ENCODE measurements around the gene MEOX2.

The MEOX2 gene

DNA sequence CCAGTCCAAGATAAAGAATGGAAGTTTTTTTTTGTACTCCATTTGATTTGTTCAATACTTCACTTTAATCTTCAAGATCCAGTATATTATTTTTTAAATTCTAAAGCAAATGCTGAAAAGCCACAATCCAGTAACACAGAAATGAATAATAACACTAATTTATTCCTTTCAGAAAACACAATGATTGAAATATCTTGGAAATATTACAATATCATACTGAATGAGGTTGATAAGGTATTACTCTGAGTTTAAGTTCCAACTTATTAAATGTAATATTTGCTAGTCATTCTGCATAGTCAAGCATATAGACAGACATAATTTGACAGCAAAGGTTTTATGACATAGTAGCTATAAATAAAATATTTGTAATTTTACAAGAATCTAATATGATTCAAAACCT is 4.4 kb downstream of the MEOX2 start:
- no peak overlapping the region for H3K9ac ChIP-seq (ENCODE audit: low read depth in 1 of 2, low read length in 2 of 2)
- no peak overlapping the region for H3K27ac ChIP-seq (ENCODE audit: low read depth, low read length)
- no peak overlapping the region for H3K4me3 ChIP-seq (ENCODE audit: low read depth in 1 of 2, low read length in 2 of 2)

DNA sequence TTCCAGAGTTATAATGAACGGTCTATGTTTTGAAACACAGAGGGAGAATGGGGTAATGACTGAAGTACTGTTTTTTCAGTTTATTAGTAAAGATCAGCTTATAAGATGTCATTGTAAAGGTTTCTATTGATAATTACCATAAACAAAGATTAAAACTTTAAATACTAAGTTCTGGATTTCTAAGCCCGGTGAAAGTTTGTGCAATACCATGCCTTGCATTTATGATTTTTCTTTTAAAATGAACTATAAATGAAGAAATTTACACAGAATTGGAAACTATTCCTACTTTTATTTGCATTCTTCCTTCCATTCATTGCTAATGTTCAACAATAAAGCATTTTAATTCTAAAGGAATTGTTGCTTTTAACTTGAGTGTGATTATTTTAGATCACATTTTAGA is 4.9 kb downstream of the MEOX2 start:
- H3K27me3 ChIP-seq (ENCODE audit: control insufficient read depth in 1 of 2, insufficient read depth in 2 of 2, low read length in 2 of 2), result peaks cover 21 to 27% of the 10 kb centered on the region in 2 donors
- no peak overlapping the region for H3K9ac ChIP-seq (ENCODE audit: low read depth in 1 of 2, low read length in 2 of 2)
- H3K36me3 ChIP-seq (ENCODE audit: control insufficient read depth in 1 of 2, insufficient read depth in 2 of 2, low read length in 2 of 2), result no peaks in the 10 kb centered on the region
- H3K9me3 ChIP-seq (ENCODE audit: control insufficient read depth in 1 of 2, low read length in 2 of 2), result no peaks in the 10 kb centered on the region
- no peak overlapping the region for H3K27ac ChIP-seq (ENCODE audit: low read depth, low read length)
- H3K4me1 ChIP-seq (ENCODE audit: control insufficient read depth in 1 of 2, insufficient read depth in 2 of 2, low read length in 2 of 2), result peaks cover 10 to 13% of the 10 kb centered on the region in 2 donors
- H3K4me3 ChIP-seq (ENCODE audit: low read depth in 1 of 2, low read length in 2 of 2), result no peak overlapping the region

More for the DNA sequence above, 4.4 kb downstream of the MEOX2 start:
- H3K4me1 ChIP-seq (ENCODE audit: control insufficient read depth in 1 of 2, insufficient read depth in 2 of 2, low read length in 2 of 2), result peaks cover 15 to 18% of the 10 kb centered on the region in 2 donors
- H3K9me3 ChIP-seq (ENCODE audit: control insufficient read depth in 1 of 2, low read length in 2 of 2), result no peaks in the 10 kb centered on the region
- peaks cover 25 to 32% of the 10 kb centered on the region in 2 donors for H3K27me3 ChIP-seq (ENCODE audit: control insufficient read depth in 1 of 2, insufficient read depth in 2 of 2, low read length in 2 of 2)
- no peaks in the 10 kb centered on the region for H3K36me3 ChIP-seq (ENCODE audit: control insufficient read depth in 1 of 2, insufficient read depth in 2 of 2, low read length in 2 of 2)

DNA sequence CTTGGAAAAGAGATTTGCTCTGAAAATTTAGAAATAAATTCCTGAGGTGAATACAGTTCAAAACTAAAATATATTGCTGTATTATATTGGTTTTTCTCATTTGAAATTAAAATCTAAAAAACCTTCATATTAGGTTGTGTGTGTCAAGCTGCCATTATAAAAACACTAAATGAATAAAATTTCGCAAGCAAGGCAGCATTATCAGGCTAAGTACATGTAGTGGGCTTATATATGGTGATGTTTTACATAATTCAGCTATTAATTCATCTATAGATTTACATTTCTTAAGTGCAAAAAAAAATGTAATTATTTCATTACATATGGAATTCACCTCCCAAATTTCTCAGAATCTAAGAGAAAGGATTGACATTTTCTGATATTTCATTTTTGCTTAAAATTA is 5.3 kb downstream of the MEOX2 start:
- Histone ChIP-seq H3K4me3 (ENCODE audit: low read depth in 1 of 2, low read length in 2 of 2) (no peak overlapping the region), H3K9ac (ENCODE audit: low read depth in 1 of 2, low read length in 2 of 2) (no peak overlapping the region), H3K27me3 (ENCODE audit: control insufficient read depth in 1 of 2, insufficient read depth in 2 of 2, low read length in 2 of 2) (peaks cover 16 to 22% of the 10 kb centered on the region in 2 donors), H3K9me3 (ENCODE audit: control insufficient read depth in 1 of 2, low read length in 2 of 2) (no peaks in the 10 kb centered on the region), H3K27ac (ENCODE audit: low read depth, low read length) (no peak overlapping the region), H3K4me1 (ENCODE audit: control insufficient read depth in 1 of 2, insufficient read depth in 2 of 2, low read length in 2 of 2) (peaks cover 6 to 9% of the 10 kb centered on the region in 2 donors), H3K36me3 (ENCODE audit: control insufficient read depth in 1 of 2, insufficient read depth in 2 of 2, low read length in 2 of 2) (no peaks in the 10 kb centered on the region)

DNA sequence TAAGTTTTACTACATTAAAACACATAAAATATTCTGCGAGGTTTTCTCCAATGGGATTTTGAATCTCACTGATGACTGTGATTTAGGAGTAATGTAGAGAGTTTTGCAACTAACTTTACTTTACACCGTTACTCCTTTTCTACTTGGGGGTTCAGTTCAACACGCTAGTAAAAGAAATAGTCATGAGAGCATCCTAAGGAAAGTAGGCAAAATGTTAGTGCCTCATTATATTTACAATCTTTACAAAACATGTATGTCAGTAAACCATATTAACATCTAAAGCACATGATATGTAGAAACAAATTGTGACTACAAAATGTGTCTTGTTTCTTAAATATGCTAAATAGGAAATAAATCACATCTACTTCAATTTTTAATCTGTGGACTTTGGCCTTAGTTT is 6.0 kb downstream of the MEOX2 start:
- no peak overlapping the region for H3K27ac ChIP-seq (ENCODE audit: low read depth, low read length)
- H3K9ac ChIP-seq (ENCODE audit: low read depth in 1 of 2, low read length in 2 of 2), result no peak overlapping the region

DNA sequence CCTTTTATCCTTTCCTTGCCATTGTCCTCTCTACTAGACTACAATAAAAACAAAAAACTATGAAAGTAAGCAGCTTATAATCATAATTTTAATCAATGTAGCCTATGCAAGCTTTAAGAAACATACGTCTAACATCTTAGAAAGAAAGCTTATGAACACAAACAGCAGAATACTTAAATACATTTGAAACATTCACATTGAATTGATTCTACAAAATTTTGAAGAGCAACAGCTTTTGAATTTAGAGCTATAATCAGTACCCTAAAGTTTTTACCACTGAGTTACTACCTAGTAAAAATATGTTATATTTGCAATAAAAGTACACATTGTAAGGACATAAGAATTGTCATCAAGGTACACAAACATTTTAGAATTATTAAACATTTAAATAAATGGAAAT is 7.2 kb downstream of the MEOX2 start:
- Histone ChIP-seq H3K27ac (ENCODE audit: low read depth, low read length) (no peak overlapping the region), H3K9me3 (ENCODE audit: control insufficient read depth in 1 of 2, low read length in 2 of 2) (no peaks in the 10 kb centered on the region), H3K4me1 (ENCODE audit: control insufficient read depth in 1 of 2, insufficient read depth in 2 of 2, low read length in 2 of 2) (no peaks in the 10 kb centered on the region), H3K27me3 (ENCODE audit: control insufficient read depth in 1 of 2, insufficient read depth in 2 of 2, low read length in 2 of 2) (peaks cover 4 to 5% of the 10 kb centered on the region in 2 donors), H3K4me3 (ENCODE audit: low read depth in 1 of 2, low read length in 2 of 2) (no peak overlapping the region), H3K9ac (ENCODE audit: low read depth in 1 of 2, low read length in 2 of 2) (no peak overlapping the region), H3K36me3 (ENCODE audit: control insufficient read depth in 1 of 2, insufficient read depth in 2 of 2, low read length in 2 of 2) (no peaks in the 10 kb centered on the region)

More for the DNA sequence above, 6.0 kb downstream of the MEOX2 start:
- peaks cover 2% of the 10 kb centered on the region in 2 donors for H3K4me1 ChIP-seq (ENCODE audit: control insufficient read depth in 1 of 2, insufficient read depth in 2 of 2, low read length in 2 of 2)
- no peak overlapping the region for H3K4me3 ChIP-seq (ENCODE audit: low read depth in 1 of 2, low read length in 2 of 2)
- peaks cover 9 to 15% of the 10 kb centered on the region in 2 donors for H3K27me3 ChIP-seq (ENCODE audit: control insufficient read depth in 1 of 2, insufficient read depth in 2 of 2, low read length in 2 of 2)
- H3K36me3 ChIP-seq (ENCODE audit: control insufficient read depth in 1 of 2, insufficient read depth in 2 of 2, low read length in 2 of 2), result no peaks in the 10 kb centered on the region
- H3K9me3 ChIP-seq (ENCODE audit: control insufficient read depth in 1 of 2, low read length in 2 of 2), result no peaks in the 10 kb centered on the region

DNA sequence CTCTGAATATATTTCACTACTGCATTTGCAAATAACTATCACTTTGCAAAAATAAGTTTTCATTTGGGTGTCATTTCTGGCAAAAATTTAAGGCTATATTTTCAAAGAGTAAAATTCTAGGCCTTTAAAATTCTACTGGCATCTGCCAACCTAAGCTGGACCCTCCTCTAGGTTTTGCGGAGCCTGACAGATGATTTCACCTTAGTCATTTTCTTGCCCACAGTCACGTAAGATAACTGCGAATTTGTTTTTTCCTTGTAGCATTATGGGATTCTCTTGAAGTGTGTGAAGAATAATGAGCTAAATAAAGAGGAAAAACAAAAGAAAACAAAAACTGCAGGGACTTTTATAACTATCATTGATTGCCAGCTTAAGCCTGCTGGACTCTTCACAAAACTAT is 7.8 kb downstream of the MEOX2 start:
- no peak overlapping the region for H3K9ac ChIP-seq (ENCODE audit: low read depth in 1 of 2, low read length in 2 of 2)
- H3K36me3 ChIP-seq (ENCODE audit: control insufficient read depth in 1 of 2, insufficient read depth in 2 of 2, low read length in 2 of 2), result no peaks in the 10 kb centered on the region
- no peaks in the 10 kb centered on the region for H3K4me1 ChIP-seq (ENCODE audit: control insufficient read depth in 1 of 2, insufficient read depth in 2 of 2, low read length in 2 of 2)
- H3K4me3 ChIP-seq (ENCODE audit: low read depth in 1 of 2, low read length in 2 of 2), result no peak overlapping the region
- H3K9me3 ChIP-seq (ENCODE audit: control insufficient read depth in 1 of 2, low read length in 2 of 2), result no peaks in the 10 kb centered on the region
- H3K27me3 ChIP-seq (ENCODE audit: control insufficient read depth in 1 of 2, insufficient read depth in 2 of 2, low read length in 2 of 2), result peaks cover 0 to 4% of the 10 kb centered on the region in 2 donors
- no peak overlapping the region for H3K27ac ChIP-seq (ENCODE audit: low read depth, low read length)

- no peaks in the 10 kb centered on the region for H3K9me3 ChIP-seq (ENCODE audit: control insufficient read depth in 1 of 2, low read length in 2 of 2)
- no peaks in the 10 kb centered on the region for H3K27me3 ChIP-seq (ENCODE audit: control insufficient read depth in 1 of 2, insufficient read depth in 2 of 2, low read length in 2 of 2)
- H3K4me1 ChIP-seq (ENCODE audit: control insufficient read depth in 1 of 2, insufficient read depth in 2 of 2, low read length in 2 of 2), result no peaks in the 10 kb centered on the region
- no peak overlapping the region for H3K4me3 ChIP-seq (ENCODE audit: low read depth in 1 of 2, low read length in 2 of 2)
- H3K36me3 ChIP-seq (ENCODE audit: control insufficient read depth in 1 of 2, insufficient read depth in 2 of 2, low read length in 2 of 2), result no peaks in the 10 kb centered on the region
- no peak overlapping the region for H3K27ac ChIP-seq (ENCODE audit: low read depth, low read length)
- no peak overlapping the region for H3K9ac ChIP-seq (ENCODE audit: low read depth in 1 of 2, low read length in 2 of 2)
These were observed 11.1 kb downstream of the MEOX2 start for GRCh38 chr7:15675379-15675778.

GRCh38 chr7:15674586-15674985 is 11.9 kb downstream of the MEOX2 start:
- H3K4me3 ChIP-seq (ENCODE audit: low read depth in 1 of 2, low read length in 2 of 2), result no peak overlapping the region
- H3K4me1 ChIP-seq (ENCODE audit: control insufficient read depth in 1 of 2, insufficient read depth in 2 of 2, low read length in 2 of 2), result no peaks in the 10 kb centered on the region
- H3K27ac ChIP-seq (ENCODE audit: low read depth, low read length), result no peak overlapping the region
- no peak overlapping the region for H3K9ac ChIP-seq (ENCODE audit: low read depth in 1 of 2, low read length in 2 of 2)
- H3K9me3 ChIP-seq (ENCODE audit: control insufficient read depth in 1 of 2, low read length in 2 of 2), result no peaks in the 10 kb centered on the region
- no peaks in the 10 kb centered on the region for H3K36me3 ChIP-seq (ENCODE audit: control insufficient read depth in 1 of 2, insufficient read depth in 2 of 2, low read length in 2 of 2)
- H3K27me3 ChIP-seq (ENCODE audit: control insufficient read depth in 1 of 2, insufficient read depth in 2 of 2, low read length in 2 of 2), result no peaks in the 10 kb centered on the region

DNA sequence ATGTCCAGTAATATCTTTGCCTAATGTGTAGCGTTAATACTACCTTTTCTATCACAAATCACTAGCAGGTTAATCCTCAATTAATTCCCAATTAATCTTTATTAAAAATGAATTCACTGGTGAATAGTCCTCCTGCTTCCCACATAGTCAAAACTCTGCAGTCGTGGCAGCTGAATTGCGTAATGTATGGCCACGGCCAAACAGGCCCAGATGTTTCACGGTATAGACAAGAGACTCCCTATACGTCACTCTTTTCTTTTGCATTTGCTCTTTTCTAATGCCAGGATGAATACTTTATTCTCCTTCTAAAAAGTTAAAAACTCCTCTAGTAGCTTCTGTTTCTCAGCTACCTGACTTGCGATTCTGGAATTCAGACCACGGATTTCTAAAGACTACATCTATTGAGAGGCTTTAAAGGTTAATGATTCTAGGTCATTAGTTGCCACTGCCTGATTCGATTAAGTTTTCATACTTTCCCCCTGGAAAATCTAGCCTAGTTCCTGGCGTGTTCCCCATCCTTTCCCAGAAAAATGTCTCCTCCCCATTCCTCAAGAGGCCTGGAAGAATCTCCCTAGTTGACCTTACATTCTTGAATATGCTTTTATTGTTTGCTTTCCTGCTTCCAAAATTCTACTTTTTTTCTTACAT is 16.9 kb downstream of the MEOX2 start:
- H3K4me1 ChIP-seq (ENCODE audit: control insufficient read depth in 1 of 2, insufficient read depth in 2 of 2, low read length in 2 of 2), result peaks cover 0 to 5% of the 10 kb centered on the region in 2 donors
- no peak overlapping the region for H3K27ac ChIP-seq (ENCODE audit: low read depth, low read length)
- H3K36me3 ChIP-seq (ENCODE audit: control insufficient read depth in 1 of 2, insufficient read depth in 2 of 2, low read length in 2 of 2), result no peaks in the 10 kb centered on the region

GRCh38 chr7:15667991-15668390 is 18.5 kb downstream of the MEOX2 start:
- no peak overlapping the region for H3K9ac ChIP-seq (ENCODE audit: low read depth in 1 of 2, low read length in 2 of 2)
- H3K27me3 ChIP-seq (ENCODE audit: control insufficient read depth in 1 of 2, insufficient read depth in 2 of 2, low read length in 2 of 2), result no peaks in the 10 kb centered on the region
- H3K4me1 ChIP-seq (ENCODE audit: control insufficient read depth in 1 of 2, insufficient read depth in 2 of 2, low read length in 2 of 2), result peaks cover 0 to 5% of the 10 kb centered on the region in 2 donors
- no peaks in the 10 kb centered on the region for H3K9me3 ChIP-seq (ENCODE audit: control insufficient read depth in 1 of 2, low read length in 2 of 2)
- no peak overlapping the region for H3K4me3 ChIP-seq (ENCODE audit: low read depth in 1 of 2, low read length in 2 of 2)
- H3K36me3 ChIP-seq (ENCODE audit: control insufficient read depth in 1 of 2, insufficient read depth in 2 of 2, low read length in 2 of 2), result no peaks in the 10 kb centered on the region
- no peak overlapping the region for H3K27ac ChIP-seq (ENCODE audit: low read depth, low read length)

More for the DNA sequence above, 16.9 kb downstream of the MEOX2 start:
- Histone ChIP-seq H3K9ac (ENCODE audit: low read depth in 1 of 2, low read length in 2 of 2) (no peak overlapping the region), H3K27me3 (ENCODE audit: control insufficient read depth in 1 of 2, insufficient read depth in 2 of 2, low read length in 2 of 2) (no peaks in the 10 kb centered on the region), H3K9me3 (ENCODE audit: control insufficient read depth in 1 of 2, low read length in 2 of 2) (no peaks in the 10 kb centered on the region), H3K4me3 (ENCODE audit: low read depth in 1 of 2, low read length in 2 of 2) (no peak overlapping the region)
